Brain microvascular endothelial cell (primary cell): Measurements from ENCODE around the gene FAM83F.
"Not testable (repeated sequence)": the region's sequence is repeated elsewhere in the genome, so short reads cannot be mapped to it uniquely, and the experiment has no call there.

ENCODE experiments used
- DNase-seq: peaks from one replicate; pipeline ENCODE4 v3.0.0-alpha.2; 2020
- H3K27ac ChIP-seq: fragments of 250-450 bp; sonication (Bioruptor Pico); 2 replicates; pipeline ENCODE4 v1.5.1; 2020; ENCODE audit warnings: mild to moderate bottlenecking, moderate library complexity
- H3K27me3 ChIP-seq: fragments of 250-450 bp; sonication (Bioruptor Pico); replicated peaks from 2 replicates; pipeline ENCODE4 v1.5.1; 2020; ENCODE audit warnings: mild to moderate bottlenecking
- H3K36me3 ChIP-seq: fragments of 250-450 bp; sonication (Bioruptor Pico); replicated peaks from 2 replicates; pipeline ENCODE4 v1.5.1; 2020; ENCODE audit warnings: mild to moderate bottlenecking
- H3K4me3 ChIP-seq: 2 replicates; pipeline ENCODE4 v1.5.1; 2011; ENCODE audit warnings: low read depth, mild to moderate bottlenecking, control low read depth, low read length, moderate library complexity
- in situ Hi-C: cut with HindIII; loops from 2 replicates; pipeline ENCODE4 v1.10.0; 2017; ENCODE audit warnings: low sequenced_read_pairs, low pct_ligation_motif_present
- TF ChIP-seq, protein P1 (sequence below): IDR thresholded peaks from 2 replicates; pipeline ENCODE4 v1.5.1; 2011; ENCODE audit warnings: low read depth, mild to moderate bottlenecking, moderate library complexity, low read length, control low read depth, inconsistent platforms; ENCODE audit errors: missing control alignments

Gene FAM83F

GRCh38 chr22:39994566-39995392, at the start of gene FAM83F:
Gene FAM83F (plus strand): TSS chr22:39994954. CDS start chr22:39995043, 89 bp downstream.
- Histone ChIP-seq H3K27me3 (peaks cover 3% of the 10 kb centered on the region), H3K36me3 (no peaks in the 10 kb centered on the region), H3K27ac (no peak within 1 kb of the TSS), H3K4me3 (no peak within 1 kb of the TSS)
- TF ChIP-seq, protein P1, sequence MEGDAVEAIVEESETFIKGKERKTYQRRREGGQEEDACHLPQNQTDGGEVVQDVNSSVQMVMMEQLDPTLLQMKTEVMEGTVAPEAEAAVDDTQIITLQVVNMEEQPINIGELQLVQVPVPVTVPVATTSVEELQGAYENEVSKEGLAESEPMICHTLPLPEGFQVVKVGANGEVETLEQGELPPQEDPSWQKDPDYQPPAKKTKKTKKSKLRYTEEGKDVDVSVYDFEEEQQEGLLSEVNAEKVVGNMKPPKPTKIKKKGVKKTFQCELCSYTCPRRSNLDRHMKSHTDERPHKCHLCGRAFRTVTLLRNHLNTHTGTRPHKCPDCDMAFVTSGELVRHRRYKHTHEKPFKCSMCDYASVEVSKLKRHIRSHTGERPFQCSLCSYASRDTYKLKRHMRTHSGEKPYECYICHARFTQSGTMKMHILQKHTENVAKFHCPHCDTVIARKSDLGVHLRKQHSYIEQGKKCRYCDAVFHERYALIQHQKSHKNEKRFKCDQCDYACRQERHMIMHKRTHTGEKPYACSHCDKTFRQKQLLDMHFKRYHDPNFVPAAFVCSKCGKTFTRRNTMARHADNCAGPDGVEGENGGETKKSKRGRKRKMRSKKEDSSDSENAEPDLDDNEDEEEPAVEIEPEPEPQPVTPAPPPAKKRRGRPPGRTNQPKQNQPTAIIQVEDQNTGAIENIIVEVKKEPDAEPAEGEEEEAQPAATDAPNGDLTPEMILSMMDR, result no peak
- no peak for DNase-seq
- in situ Hi-C loops, result no loop called here

GRCh38 chr22:39946126-39946502, 48.6 kb upstream of the FAM83F start:
- no peak for DNase-seq
- H3K36me3 ChIP-seq, result no peaks in the 10 kb centered on the region
- H3K27me3 ChIP-seq, result no peaks in the 10 kb centered on the region
- TF ChIP-seq, protein P1, result no peak
- H3K27ac ChIP-seq, result no peak overlapping the region
- no peak overlapping the region for H3K4me3 ChIP-seq
- in situ Hi-C loops, result no loop called here

- Histone ChIP-seq H3K27ac (no peak overlapping the region), H3K4me3 (no peak overlapping the region)
- TF ChIP-seq, protein P1, result no peak
These were observed 48.1 kb upstream of the FAM83F start for GRCh38 chr22:39946503-39947219.

DNA sequence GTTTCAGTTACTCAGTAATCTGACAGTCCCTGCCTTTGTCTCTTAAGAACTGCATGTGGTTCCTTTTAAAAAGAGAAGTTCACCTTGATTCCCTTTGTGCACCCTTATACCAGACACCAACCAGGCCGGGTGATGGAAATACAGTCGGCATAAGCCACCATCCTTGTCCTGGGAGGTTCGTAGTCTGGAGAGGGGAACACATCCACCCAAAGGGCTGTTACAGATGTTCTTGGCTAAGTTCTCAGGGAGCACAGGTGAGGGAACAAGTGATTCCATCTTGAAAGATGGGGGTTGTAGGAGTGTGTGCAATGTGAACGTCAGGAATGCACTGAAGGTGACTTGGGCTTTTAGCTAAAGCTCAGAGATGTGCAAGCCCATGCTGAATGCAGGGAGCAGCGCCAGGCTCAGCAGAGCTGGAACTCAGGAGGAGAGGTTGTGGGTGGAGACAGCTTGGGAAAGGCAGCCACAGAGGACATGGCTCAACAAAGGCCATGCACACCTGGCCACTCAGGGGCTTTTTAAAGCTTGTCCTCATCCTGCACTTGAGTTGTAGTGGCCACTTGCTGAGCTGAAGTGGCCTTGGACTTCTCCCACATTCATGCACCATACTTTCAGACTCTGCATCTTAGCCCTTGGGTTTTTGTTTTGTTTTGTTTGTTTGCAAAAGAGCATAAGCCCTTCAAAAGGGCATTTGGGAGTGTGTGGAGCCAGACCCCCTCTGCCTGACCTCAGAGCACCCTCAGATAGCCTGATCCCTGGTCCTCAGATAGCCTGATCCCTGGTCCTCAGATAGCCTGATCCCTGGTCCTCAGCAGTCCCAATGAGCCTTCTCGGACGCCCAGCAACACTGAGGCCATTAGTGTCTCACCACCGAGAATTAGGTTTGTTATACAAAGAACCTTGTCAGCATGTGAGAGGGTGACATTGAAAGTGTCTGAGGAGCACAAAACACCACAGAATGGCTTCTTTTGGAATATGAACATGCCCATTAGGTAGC, 47.2 kb upstream of the FAM83F start:
- no peaks in the 10 kb centered on the region for H3K27me3 ChIP-seq
- H3K36me3 ChIP-seq, result no peaks in the 10 kb centered on the region
- TF ChIP-seq, protein P1, result no peak
- no peak for DNase-seq
- in situ Hi-C loops, result no loop called here
- no peak overlapping the region for H3K4me3 ChIP-seq
- H3K27ac ChIP-seq, result no peak overlapping the region

More at GRCh38 chr22:39946503-39947219, 48.1 kb upstream of the FAM83F start:
- Histone ChIP-seq H3K36me3 (no peaks in the 10 kb centered on the region), H3K27me3 (no peaks in the 10 kb centered on the region)
- DNase-seq, result no peak
- in situ Hi-C loops, result no loop called here

- in situ Hi-C loops, result no loop called here
- no peaks in the 10 kb centered on the region for H3K36me3 ChIP-seq
These were observed 44.6 kb upstream of the FAM83F start for GRCh38 chr22:39949964-39950737.

GRCh38 chr22:39951603-39952293, 43.0 kb upstream of the FAM83F start:
- DNase-seq, H3K36me3 ChIP-seq, H3K4me3 ChIP-seq, H3K27ac ChIP-seq, H3K27me3 ChIP-seq, in situ Hi-C loops: not testable (repeated sequence)

More at GRCh38 chr22:39949964-39950737, 44.6 kb upstream of the FAM83F start:
- no peak overlapping the region for H3K27ac ChIP-seq
- no peaks in the 10 kb centered on the region for H3K27me3 ChIP-seq
- H3K4me3 ChIP-seq, result no peak overlapping the region
- DNase-seq, result no peak
- TF ChIP-seq, protein P1, result no peak
